Suprapubic skin (tissue), 4 donors: ENCODE data around the gene SORCS1. TPM values are rescaled to one million over a fixed set of nuclear protein-coding genes. Genes with fewer than 3 reads are reported as not detected.

Source experiments
- DNase-seq, 2 donors: peaks; one replicate each; pipeline ENCODE4 v3.0.0-alpha.2; 2019; ENCODE audit warnings: low spot score in 2 of 2
- H3K27ac ChIP-seq: fragments of 200-600 bp; sonication (generic); one replicate; pipeline ENCODE4 v1.5.1; 2019
- H3K27me3 ChIP-seq: fragments of 200-600 bp; sonication (generic); one replicate; pipeline ENCODE4 v1.5.1; 2019
- H3K36me3 ChIP-seq: fragments of 200-600 bp; sonication (generic); one replicate; pipeline ENCODE4 v1.5.1; 2019
- H3K4me1 ChIP-seq: fragments of 200-600 bp; sonication (generic); one replicate; pipeline ENCODE4 v1.5.1; 2019
- H3K4me3 ChIP-seq: fragments of 200-600 bp; sonication (generic); one replicate; pipeline ENCODE4 v1.5.1; 2019; ENCODE audit warnings: mild to moderate bottlenecking
- H3K9me3 ChIP-seq: fragments of 200-600 bp; sonication (generic); one replicate; pipeline ENCODE4 v1.5.1; 2019
- EP300 ChIP-seq: sonication (generic); formaldehyde crosslinking; IDR thresholded peaks from one replicate; pipeline ENCODE4 v1.6.1; 2017; ENCODE audit warnings: antibody characterized with exemption
- POLR2A ChIP-seq, 2 donors: fragments of 450-650 bp; IDR thresholded peaks; one replicate each; pipeline ENCODE4 v1.6.1; 2017; ENCODE audit warnings: antibody characterized with exemption in 2 of 2, mild to moderate bottlenecking in 2 of 2, moderate library complexity in 2 of 2
- POLR2AphosphoS5 ChIP-seq, 3 donors: sonication (generic); formaldehyde crosslinking; IDR thresholded peaks; one replicate each; pipeline ENCODE4 v1.6.1; 2017; ENCODE audit warnings: antibody characterized with exemption in 3 of 3
- WGBS: methylation state at CpG from one replicate; pipeline ENCODE4 v1.1.5; 2018; 5-methylcytosine and 5-hydroxymethylcytosine counted together
- total RNA-seq, 4 donors: library from RNA; depleted of rRNA; stranded (reverse); fragments of >200 nt; gene quantifications; one replicate each; pipeline ENCODE4 v1.1.0, GENCODE V29; 2016
- TF ChIP-seq, protein P1 (sequence below), 2 donors: fragments of 200-600 bp in 1 of 2; fragments of 450-650 bp in 1 of 2; sonication (generic) in 1 of 2; IDR thresholded peaks; one replicate each; pipeline ENCODE4 v1.5.1; 2016 to 2019; ENCODE audit warnings: antibody characterized with exemption in 2 of 2, mild to moderate bottlenecking in 1 of 2, moderate library complexity in 1 of 2

The SORCS1 gene
- total RNA-seq, 4 donors from 2014 or later: 1.3 to 6.0 (median 3.4) TPM

DNA sequence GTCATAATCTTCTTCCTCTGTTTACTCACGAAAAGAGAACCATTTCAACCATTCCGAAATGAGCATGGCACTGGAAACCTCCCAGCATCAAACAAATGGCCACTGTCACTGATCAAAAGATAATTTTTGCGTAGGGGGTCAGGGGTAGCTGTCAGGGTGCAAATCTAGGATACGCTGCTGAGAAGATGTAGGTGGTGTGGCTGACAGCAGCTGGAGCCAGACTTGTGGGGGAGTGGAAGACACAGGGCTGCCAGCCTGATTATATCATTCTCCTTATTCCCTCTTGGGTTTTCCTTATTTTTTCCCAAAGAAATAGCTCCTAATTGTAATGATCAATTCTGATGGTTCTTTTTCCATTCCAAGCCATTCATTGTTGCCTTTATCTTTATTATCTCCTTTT is 266.1 kb downstream of the SORCS1 start:
- Histone ChIP-seq H3K27ac (no peak overlapping the region), H3K27me3 (no peaks in the 10 kb centered on the region), H3K4me3 (no peak overlapping the region), H3K36me3 (no peaks in the 10 kb centered on the region), H3K9me3 (peaks cover 4% of the 10 kb centered on the region), H3K4me1 (no peaks in the 10 kb centered on the region)
- TF ChIP-seq POLR2AphosphoS5 (IDR thresholded peaks at IDR 0.05) (no peak), POLR2A (IDR thresholded peaks at IDR 0.05) (no peak), EP300 (no peak)
- TF ChIP-seq, protein P1, sequence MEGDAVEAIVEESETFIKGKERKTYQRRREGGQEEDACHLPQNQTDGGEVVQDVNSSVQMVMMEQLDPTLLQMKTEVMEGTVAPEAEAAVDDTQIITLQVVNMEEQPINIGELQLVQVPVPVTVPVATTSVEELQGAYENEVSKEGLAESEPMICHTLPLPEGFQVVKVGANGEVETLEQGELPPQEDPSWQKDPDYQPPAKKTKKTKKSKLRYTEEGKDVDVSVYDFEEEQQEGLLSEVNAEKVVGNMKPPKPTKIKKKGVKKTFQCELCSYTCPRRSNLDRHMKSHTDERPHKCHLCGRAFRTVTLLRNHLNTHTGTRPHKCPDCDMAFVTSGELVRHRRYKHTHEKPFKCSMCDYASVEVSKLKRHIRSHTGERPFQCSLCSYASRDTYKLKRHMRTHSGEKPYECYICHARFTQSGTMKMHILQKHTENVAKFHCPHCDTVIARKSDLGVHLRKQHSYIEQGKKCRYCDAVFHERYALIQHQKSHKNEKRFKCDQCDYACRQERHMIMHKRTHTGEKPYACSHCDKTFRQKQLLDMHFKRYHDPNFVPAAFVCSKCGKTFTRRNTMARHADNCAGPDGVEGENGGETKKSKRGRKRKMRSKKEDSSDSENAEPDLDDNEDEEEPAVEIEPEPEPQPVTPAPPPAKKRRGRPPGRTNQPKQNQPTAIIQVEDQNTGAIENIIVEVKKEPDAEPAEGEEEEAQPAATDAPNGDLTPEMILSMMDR (IDR thresholded peaks at IDR 0.05): no peak
- 70% methylated on average over 4 of the region's 4 CpGs for WGBS
- DNase-seq: no peak

DNA sequence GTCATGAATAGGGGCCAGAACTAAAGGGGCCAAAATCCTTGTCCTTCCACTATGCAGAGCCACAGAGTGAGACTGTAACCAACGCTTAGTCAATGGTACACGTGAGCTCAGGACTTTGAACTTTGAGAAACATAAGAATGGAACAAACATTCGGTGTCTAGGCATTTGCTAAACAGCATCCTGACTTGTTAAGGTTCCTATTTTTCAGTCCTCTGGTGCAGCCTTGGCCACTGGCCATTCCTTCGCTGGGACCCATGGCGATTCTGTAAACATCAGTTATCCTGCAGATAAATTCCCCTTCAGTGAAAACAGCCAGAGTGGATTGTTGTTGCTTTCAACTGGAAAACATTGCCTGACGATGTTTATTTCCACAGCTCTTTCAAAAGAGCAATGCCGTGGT is 266.8 kb downstream of the SORCS1 start:
- H3K4me1 ChIP-seq: no peaks in the 10 kb centered on the region
- no peak overlapping the region for H3K27ac ChIP-seq
- no peaks in the 10 kb centered on the region for H3K27me3 ChIP-seq
- H3K9me3 ChIP-seq: peaks cover 4% of the 10 kb centered on the region
- H3K4me3 ChIP-seq: no peak overlapping the region
- no peak for DNase-seq
- TF ChIP-seq POLR2A (IDR thresholded peaks at IDR 0.05) (no peak), EP300 (no peak), POLR2AphosphoS5 (IDR thresholded peaks at IDR 0.05) (no peak)
- TF ChIP-seq, protein P1 (IDR thresholded peaks at IDR 0.05): no peak
- no peaks in the 10 kb centered on the region for H3K36me3 ChIP-seq
- 75% methylated on average over 7 of the region's 7 CpGs for WGBS

DNA sequence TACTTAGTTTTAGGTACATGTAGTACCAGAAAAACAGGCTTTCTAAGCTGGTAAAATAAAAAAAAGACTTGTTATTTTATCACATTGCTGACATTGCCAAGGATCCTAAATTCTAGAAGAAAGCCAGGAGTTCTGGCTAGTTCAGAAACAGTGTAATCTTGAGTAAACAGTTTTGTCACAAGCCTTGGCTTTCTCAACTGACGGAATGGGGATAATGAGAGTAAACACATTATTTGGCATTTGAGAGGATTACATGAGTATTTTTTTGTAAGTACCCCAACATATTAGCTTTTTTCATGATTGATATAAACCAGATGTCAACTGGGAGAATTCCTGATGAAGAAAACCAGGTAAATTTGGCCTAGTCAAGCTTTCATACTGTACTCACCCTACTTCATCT is 269.8 kb downstream of the SORCS1 start:
- Histone ChIP-seq H3K4me1 (no peaks in the 10 kb centered on the region), H3K36me3 (no peaks in the 10 kb centered on the region), H3K4me3 (no peak overlapping the region), H3K27ac (peak overlapping the region; percentile 71), H3K27me3 (no peaks in the 10 kb centered on the region), H3K9me3 (no peaks in the 10 kb centered on the region)
- TF ChIP-seq POLR2A (IDR thresholded peaks at IDR 0.05) (no peak), EP300 (no peak), POLR2AphosphoS5 (IDR thresholded peaks at IDR 0.05) (no peak)
- TF ChIP-seq, protein P1 (IDR thresholded peaks at IDR 0.05): no peak
- DNase-seq: no peak
- WGBS: 29% methylated on average over 1 of the region's 1 CpG

DNA sequence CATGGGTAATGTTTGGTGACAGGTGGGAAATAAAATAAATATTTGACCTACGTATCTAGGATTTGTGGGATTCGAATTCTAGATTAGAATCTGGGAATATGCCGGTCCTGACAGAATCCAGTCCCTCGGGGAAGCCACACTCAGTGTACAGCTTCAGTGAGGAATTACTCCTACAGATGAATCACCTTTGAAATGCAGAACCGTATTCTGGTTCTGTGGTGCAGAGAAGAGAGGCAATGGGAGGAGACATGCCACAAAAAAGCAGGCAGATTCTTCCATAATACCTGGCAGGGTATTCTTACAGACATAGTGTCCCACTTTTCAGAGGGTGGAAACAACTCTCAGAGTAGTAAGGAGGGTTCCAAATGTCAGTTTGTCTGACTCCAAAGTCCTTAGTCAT is 286.9 kb downstream of the SORCS1 start:
- no peak for DNase-seq
- no peaks in the 10 kb centered on the region for H3K36me3 ChIP-seq
- no peak for TF ChIP-seq EP300
- H3K4me3 ChIP-seq: no peak overlapping the region
- whole genome bisulfite sequencing: 75% methylated on average over 5 of the region's 5 CpGs
- H3K9me3 ChIP-seq: no peaks in the 10 kb centered on the region
- no peaks in the 10 kb centered on the region for H3K27me3 ChIP-seq
- H3K4me1 ChIP-seq: no peaks in the 10 kb centered on the region
- no peak overlapping the region for H3K27ac ChIP-seq

DNA sequence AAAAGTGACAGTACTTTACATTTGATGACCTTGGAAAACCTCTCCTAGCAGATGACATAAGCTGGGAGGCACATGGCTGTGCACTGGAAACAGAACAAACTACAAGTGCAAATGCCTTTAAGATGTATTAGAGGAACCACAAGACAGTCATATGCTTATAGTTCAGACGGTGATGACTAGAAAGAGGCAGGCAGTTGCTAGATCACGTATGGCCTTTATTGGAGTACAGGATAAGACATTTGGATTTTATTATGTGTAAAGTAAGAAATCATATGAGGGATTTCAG is 290.0 kb downstream of the SORCS1 start:
- Histone ChIP-seq H3K4me3 (no peak overlapping the region), H3K4me1 (no peaks in the 10 kb centered on the region), H3K27ac (no peak overlapping the region), H3K9me3 (peaks cover 3% of the 10 kb centered on the region), H3K27me3 (no peaks in the 10 kb centered on the region), H3K36me3 (no peaks in the 10 kb centered on the region)
- WGBS: 60% methylated on average over 2 of the region's 2 CpGs
- DNase-seq: no peak
- TF ChIP-seq POLR2A (IDR thresholded peaks at IDR 0.05) (no peak), EP300 (no peak), POLR2AphosphoS5 (IDR thresholded peaks at IDR 0.05) (no peak)
- TF ChIP-seq, protein P1 (IDR thresholded peaks at IDR 0.05): no peak
